ENCODE data around the gene ZNF536.

ZNF536 gene

GRCh38 chr19:30369833-30370232, 2.4 kb upstream of the ZNF536 start:
- no peak overlapping the region for H3K4me3 ChIP-seq (ENCODE audit: low read depth, low read length)
- in situ Hi-C loops (cut with HindIII; ENCODE audit: low sequenced_read_pairs) = no loop called here
- TF ChIP-seq CTCF (IDR thresholded peaks at IDR 0.05; ENCODE audit: low read depth, low read length) = no peak
- no peak for DNase-seq (ENCODE audit: low read depth, low spot score)

DNA sequence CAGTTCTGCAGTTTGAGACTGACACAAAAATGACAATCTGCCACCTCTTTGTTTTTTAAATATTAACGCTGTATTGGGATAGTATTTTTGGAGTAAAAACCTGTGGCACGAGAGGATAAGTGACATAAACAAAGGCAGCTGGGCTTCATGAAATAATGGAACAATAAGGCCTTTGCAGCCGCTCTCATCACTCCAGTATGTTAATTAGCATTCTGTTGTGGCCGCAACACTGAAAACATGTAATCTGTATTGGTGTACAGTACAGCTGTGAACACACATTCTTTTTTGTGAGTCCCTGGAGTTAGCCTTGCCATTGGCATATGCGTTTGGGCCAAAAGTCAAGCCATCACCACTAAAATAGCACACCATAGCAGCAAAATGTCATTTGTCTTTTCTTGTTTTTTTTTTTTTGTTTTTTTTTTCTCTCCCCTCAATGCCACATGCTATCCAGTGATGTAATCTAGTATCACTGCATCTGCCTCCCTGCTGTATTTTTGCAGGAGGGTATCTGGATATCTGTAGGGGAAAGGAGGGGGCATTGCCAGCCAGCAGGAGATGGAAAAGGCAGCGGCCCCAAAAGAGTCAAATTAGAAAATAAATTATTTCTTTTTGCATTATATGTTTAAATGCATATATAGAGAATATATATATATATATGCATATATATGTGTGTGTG, 885 bp upstream of the ZNF536 start:
- in situ Hi-C loops (cut with HindIII; ENCODE audit: low sequenced_read_pairs) = no loop called here
- no peak for DNase-seq (ENCODE audit: low read depth, low spot score)
- no peak overlapping the region for H3K4me3 ChIP-seq (ENCODE audit: low read depth, low read length)
- no peak for TF ChIP-seq CTCF (IDR thresholded peaks at IDR 0.05; ENCODE audit: low read depth, low read length)

DNA sequence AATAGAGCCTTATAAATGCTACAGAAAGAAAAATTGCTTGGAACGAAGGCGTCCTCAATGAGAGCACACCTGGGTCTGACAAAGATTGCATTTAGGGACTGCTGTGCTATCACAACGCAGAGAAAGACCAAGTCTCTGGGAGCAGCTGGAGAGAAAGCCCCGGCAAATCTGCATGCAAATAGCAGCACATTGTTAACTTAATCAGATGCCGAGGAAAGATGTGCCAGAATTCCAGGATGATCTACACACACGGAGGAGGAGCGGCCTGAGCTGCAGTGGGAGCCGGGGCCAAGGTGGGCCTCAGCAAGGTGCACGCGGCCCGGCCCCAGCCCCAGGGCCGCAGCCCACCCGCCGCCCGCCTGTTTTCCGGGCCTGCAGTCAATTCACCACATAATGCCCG, 1.4 kb downstream of the ZNF536 start:
- in situ Hi-C loops (cut with HindIII; ENCODE audit: low sequenced_read_pairs) = no loop called here
- DNase-seq (ENCODE audit: low read depth, low spot score) = no peak
- no peak for TF ChIP-seq CTCF (IDR thresholded peaks at IDR 0.05; ENCODE audit: low read depth, low read length)
- no peak overlapping the region for H3K4me3 ChIP-seq (ENCODE audit: low read depth, low read length)

DNA sequence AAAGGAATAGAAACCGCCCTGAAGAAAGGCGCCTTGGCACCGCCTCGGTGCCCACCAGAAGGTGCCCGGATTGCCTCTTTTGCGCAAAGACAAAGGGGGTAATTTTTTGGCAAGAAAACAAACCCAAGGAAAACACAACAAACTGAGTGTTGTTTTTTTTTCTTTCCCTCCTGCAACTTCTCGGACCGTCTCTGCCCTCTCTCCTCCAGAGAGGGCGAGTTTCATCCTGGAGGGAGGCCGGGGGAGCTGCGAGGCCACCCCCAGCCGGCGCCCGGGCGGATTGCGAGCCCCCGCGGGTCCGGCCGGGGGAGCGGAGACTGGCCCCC, 2.3 kb downstream of the ZNF536 start:
- no peak overlapping the region for H3K4me3 ChIP-seq (ENCODE audit: low read depth, low read length)
- TF ChIP-seq CTCF (IDR thresholded peaks at IDR 0.05; ENCODE audit: low read depth, low read length) = no peak
- DNase-seq (ENCODE audit: low read depth, low spot score) = no peak
- in situ Hi-C loops (cut with HindIII; ENCODE audit: low sequenced_read_pairs) = no loop called here

DNA sequence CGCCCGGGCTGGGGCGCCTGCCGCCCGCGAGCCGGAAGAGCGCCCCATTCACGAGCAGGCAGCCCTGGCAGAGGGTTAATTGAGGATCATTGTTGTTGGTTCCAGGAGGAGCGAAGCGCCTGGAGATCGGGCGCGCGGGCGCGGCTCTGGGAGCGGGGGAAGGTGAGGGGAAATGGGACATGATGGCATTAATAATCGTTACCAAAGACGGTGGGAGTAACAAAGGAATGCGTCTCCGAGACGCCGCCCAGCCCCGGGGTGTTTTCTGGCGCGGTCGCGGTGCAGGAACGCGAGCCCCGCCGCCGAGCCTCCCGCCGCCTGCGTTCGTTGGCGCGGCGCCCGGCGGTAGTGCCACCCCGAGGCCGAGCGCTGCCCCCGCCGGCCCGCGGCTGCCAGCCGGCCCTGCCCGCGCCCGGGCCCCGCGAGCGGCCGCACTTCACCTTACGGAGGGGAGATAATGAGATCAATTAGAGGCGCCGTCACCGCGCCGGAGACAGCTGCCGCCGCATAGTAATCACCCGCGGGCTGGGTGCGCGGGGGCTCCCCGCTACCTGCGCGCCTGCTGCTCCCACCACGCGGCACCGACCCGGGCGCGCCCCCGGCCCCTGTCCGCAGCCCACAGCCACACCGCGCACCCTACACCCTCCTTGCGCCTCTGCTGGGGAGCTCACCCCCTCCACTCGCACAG, 2.8 kb downstream of the ZNF536 start:
- in situ Hi-C loops (cut with HindIII; ENCODE audit: low sequenced_read_pairs) = no loop called here
- H3K4me3 ChIP-seq (ENCODE audit: low read depth, low read length) = no peak overlapping the region
- DNase-seq (ENCODE audit: low read depth, low spot score) = no peak
- TF ChIP-seq CTCF (IDR thresholded peaks at IDR 0.05; ENCODE audit: low read depth, low read length) = no peak

GRCh38 chr19:30375553-30376031, 3.4 kb downstream of the ZNF536 start:
- in situ Hi-C loops (cut with HindIII; ENCODE audit: low sequenced_read_pairs) = no loop called here
- no peak for TF ChIP-seq CTCF (IDR thresholded peaks at IDR 0.05; ENCODE audit: low read depth, low read length)
- no peak overlapping the region for H3K4me3 ChIP-seq (ENCODE audit: low read depth, low read length)
- no peak for DNase-seq (ENCODE audit: low read depth, low spot score)
